Thyroid gland (tissue), 4 donors: ENCODE data around the gene LIFR. TPM values are rescaled to one million over a fixed set of nuclear protein-coding genes. Genes with fewer than 3 reads are reported as not detected.

Experiments used
- DNase-seq, 2 donors: peaks; one replicate each; pipeline ENCODE4 v3.0.0-alpha.2; 2019
- H3K27ac ChIP-seq, 3 donors: fragments of 200-600 bp; sonication (generic); 1 replicate in 2 of 3; 2 replicates in 1 of 3; pipeline ENCODE4 v1.5.1; 2016 to 2019; ENCODE audit warnings: mild to moderate bottlenecking in 1 of 3, moderate library complexity in 1 of 3
- H3K27me3 ChIP-seq: fragments of 200-600 bp; sonication (generic); one replicate; pipeline ENCODE4 v1.5.1; 2019
- H3K36me3 ChIP-seq, 2 donors: fragments of 200-600 bp; sonication (generic); one replicate each; pipeline ENCODE4 v1.5.1; 2016 to 2019
- H3K4me1 ChIP-seq, 2 donors: fragments of 200-600 bp; sonication (generic); one replicate each; pipeline ENCODE4 v1.5.1; 2017 to 2019
- H3K4me3 ChIP-seq, 3 donors: fragments of 200-600 bp; sonication (generic); replicated peaks in 1 of 3; 1 replicate in 2 of 3; 2 replicates in 1 of 3; pipeline ENCODE4 v1.5.1; 2016; ENCODE audit warnings: mild to moderate bottlenecking in 1 of 3
- H3K9me3 ChIP-seq: fragments of 200-600 bp; sonication (generic); one replicate; pipeline ENCODE4 v1.5.1; 2017
- CTCF ChIP-seq, 6 experiments: fragments of 200-600 bp in 3 of 6; fragments of 450-650 bp in 3 of 6; sonication (generic) in 3 of 6; IDR thresholded peaks; one replicate each; pipeline ENCODE4 v1.5.1; 2016 to 2019; ENCODE audit warnings: antibody characterized with exemption in 6 of 6, mild to moderate bottlenecking in 2 of 6, inconsistent platforms in 1 of 6, moderate library complexity in 1 of 6
- POLR2A ChIP-seq, 2 donors: fragments of 450-650 bp; IDR thresholded peaks; one replicate each; pipeline ENCODE4 v1.6.1; 2017; ENCODE audit warnings: antibody characterized with exemption in 2 of 2, mild to moderate bottlenecking in 2 of 2, moderate library complexity in 1 of 2
- WGBS, 2 donors: methylation state at CpG; one replicate each; pipeline ENCODE4 v1.1.5; 2017; 5-methylcytosine and 5-hydroxymethylcytosine counted together
- intact Hi-C: fragments of 100-400 bp; cut with DNase I; formaldehyde crosslinking; loops from one replicate; pipeline ENCODE4 v1.15.1; 2023
- total RNA-seq, 4 donors: library from RNA; depleted of rRNA; stranded (reverse); fragments of >200 nt; gene quantifications; one replicate each; pipeline ENCODE4 v1.2.3, GENCODE V29; 2016

Gene LIFR
- total RNA-seq, 4 donors from 2014 or later = 172 to 446 (median 233) TPM

GRCh38 chr5:38598296-38598993 is 42.0 kb upstream of the LIFR start:
- intact Hi-C loops = no loop called here
- H3K36me3 ChIP-seq = no peaks in the 10 kb centered on the region
- no peak for DNase-seq
- no peak overlapping the region for H3K4me3 ChIP-seq
- WGBS, 2 donors = 82 to 90% methylated on average over 8 of the region's 8 CpGs
- no peaks in the 10 kb centered on the region for H3K9me3 ChIP-seq
- H3K27me3 ChIP-seq = no peaks in the 10 kb centered on the region
- H3K27ac ChIP-seq = no peak overlapping the region
- peaks cover 0 to 18% of the 10 kb centered on the region in 2 donors for H3K4me1 ChIP-seq
- TF ChIP-seq CTCF (IDR thresholded peaks at IDR 0.05) (no peak), POLR2A (IDR thresholded peaks at IDR 0.05) (no peak)

GRCh38 chr5:38596981-38597380 is 40.5 kb upstream of the LIFR start:
- Histone ChIP-seq H3K36me3 (no peaks in the 10 kb centered on the region), H3K9me3 (no peaks in the 10 kb centered on the region), H3K27me3 (no peaks in the 10 kb centered on the region), H3K4me3 (no peak overlapping the region), H3K27ac (no peak overlapping the region), H3K4me1 (peaks cover 0 to 17% of the 10 kb centered on the region in 2 donors)
- 76 to 85% methylated on average over 2 of the region's 2 CpGs for WGBS, 2 donors
- intact Hi-C loops = no loop called here
- TF ChIP-seq POLR2A (IDR thresholded peaks at IDR 0.05) (no peak), CTCF (IDR thresholded peaks at IDR 0.05) (no peak)
- no peak for DNase-seq

GRCh38 chr5:38595132-38595745 is 38.8 kb upstream of the LIFR start:
- no peak overlapping the region for H3K4me3 ChIP-seq
- H3K27ac ChIP-seq = no peak overlapping the region
- 73 to 78% methylated on average over 5 of the region's 5 CpGs for WGBS, 2 donors
- H3K4me1 ChIP-seq = peaks cover 0 to 5% of the 10 kb centered on the region in 2 donors
- H3K27me3 ChIP-seq = no peaks in the 10 kb centered on the region
- DNase-seq = no peak
- H3K9me3 ChIP-seq = no peaks in the 10 kb centered on the region
- TF ChIP-seq POLR2A (IDR thresholded peaks at IDR 0.05) = no peak
- no peak for TF ChIP-seq CTCF (IDR thresholded peaks at IDR 0.05)
- intact Hi-C loops = no loop called here
- no peaks in the 10 kb centered on the region for H3K36me3 ChIP-seq

- DNase-seq = no peak
- H3K4me1 ChIP-seq = peaks cover 0 to 5% of the 10 kb centered on the region in 2 donors
- intact Hi-C loops = no loop called here
- H3K27ac ChIP-seq = no peak overlapping the region
- TF ChIP-seq POLR2A (IDR thresholded peaks at IDR 0.05) (no peak), CTCF (IDR thresholded peaks at IDR 0.05) (no peak)
- no peaks in the 10 kb centered on the region for H3K9me3 ChIP-seq
- no peaks in the 10 kb centered on the region for H3K36me3 ChIP-seq
- no peaks in the 10 kb centered on the region for H3K27me3 ChIP-seq
- WGBS, 2 donors = 72 to 81% methylated on average over 7 of the region's 7 CpGs
- H3K4me3 ChIP-seq = no peak overlapping the region
These were observed 37.5 kb upstream of the LIFR start for GRCh38 chr5:38593959-38594358.

GRCh38 chr5:38591523-38591849 is 35.0 kb upstream of the LIFR start:
- no peak overlapping the region for H3K27ac ChIP-seq
- no peaks in the 10 kb centered on the region for H3K4me1 ChIP-seq
- DNase-seq = no peak
- H3K36me3 ChIP-seq = no peaks in the 10 kb centered on the region
- H3K9me3 ChIP-seq = no peaks in the 10 kb centered on the region
- TF ChIP-seq CTCF (IDR thresholded peaks at IDR 0.05) (no peak), POLR2A (IDR thresholded peaks at IDR 0.05) (no peak)
- intact Hi-C loops = no loop called here
- no peaks in the 10 kb centered on the region for H3K27me3 ChIP-seq
- H3K4me3 ChIP-seq = no peak overlapping the region
- WGBS, 2 donors = 92 to 94% methylated on average over 2 of the region's 2 CpGs
